A549 (cell line): ENCODE measurements around the gene CYSLTR2. TPM values are rescaled to one million over a fixed set of nuclear protein-coding genes. Genes with fewer than 3 reads are reported as not detected.

Experiments used
- ATAC-seq, 2 experiments: fragments of 200-7000 bp in 1 of 2; fragments of >200 bp in 1 of 2; cut with Nextera tagmentation in 1 of 2; cut with Tn5 transposase in 1 of 2; 3 replicates each; pipeline versions ENCODE4 v1.8.0 to v1.9.1; 2018 to 2020; ENCODE audit warnings: mild to moderate bottlenecking in 1 of 2, moderate library complexity in 1 of 2
- CTCF ChIA-PET: fragments of 300-600 bp; sonication (Branson Sonifier 250); formaldehyde crosslinking; extraction: SDS; loops from one replicate; lab custom pipeline; 2021; ENCODE audit warnings: antibody characterized with exemption, inconsistent platforms; lab: Yijun Ruan, JAX
- POLR2A ChIA-PET: fragments of 350-600 bp; formaldehyde crosslinking; extraction: SDS; loops from one replicate; lab custom pipeline; 2021; ENCODE audit warnings: antibody characterized with exemption, inconsistent platforms; lab: Yijun Ruan, JAX
- DNase-seq, 2 experiments: peaks; one replicate each; pipeline versions ENCODE4 v3.0.0 to v3.0.0-alpha.2; 2011 to 2016; ENCODE audit warnings: low read depth in 1 of 2, low spot score in 1 of 2
- FAIRE-seq: peaks from 2 replicates; lab custom pipeline; 2011; peaks lifted over from hg19 to GRCh38; lab: Jason Lieb, UNC
- H3K27ac ChIP-seq, 2 experiments: fragments of >200 bp; sonication (Bioruptor Twin); formaldehyde crosslinking; 3 replicates each; pipeline ENCODE4 v1.5.1; 2016 to 2017
- H3K4me1 ChIP-seq: fragments of >200 bp; sonication (Bioruptor Twin); formaldehyde crosslinking; 3 replicates; pipeline ENCODE4 v1.6.1; 2016
- H3K4me2 ChIP-seq: fragments of >200 bp; sonication (Bioruptor Twin); formaldehyde crosslinking; 3 replicates; pipeline ENCODE4 v1.6.1; 2016
- H3K4me3 ChIP-seq: fragments of >200 bp; sonication (Bioruptor Twin); formaldehyde crosslinking; 3 replicates; pipeline ENCODE4 v1.5.1; 2016
- H3K9me3 ChIP-seq: fragments of >200 bp; sonication (Bioruptor Twin); formaldehyde crosslinking; 3 replicates; pipeline ENCODE4 v1.6.1; 2016
- BCL3 ChIP-seq: fragments of >200 bp; sonication (Bioruptor Twin); formaldehyde crosslinking; IDR thresholded peaks from 3 replicates; pipeline ENCODE4 v1.6.1; 2016
- BHLHE40 ChIP-seq: IDR thresholded peaks from 2 replicates; pipeline ENCODE4 v1.6.1; 2012; ENCODE audit warnings: low read depth, low read length, inconsistent platforms
- CBX8 ChIP-seq: fragments of 200-600 bp; sonication (generic); IDR thresholded peaks from 2 replicates; pipeline ENCODE4 v1.6.1; 2016
- CHD2 ChIP-seq: fragments of 150-350 bp; IDR thresholded peaks from 2 replicates; pipeline ENCODE4 v1.6.1; 2014; ENCODE audit warnings: low read length; ENCODE audit not compliant: partially characterized antibody
- EHF ChIP-seq: fragments of 250-450 bp; sonication (Bioruptor Pico); IDR thresholded peaks from 2 replicates; pipeline ENCODE4 v1.5.0; 2020; ENCODE audit warnings: mild to moderate bottlenecking
- EHMT2 ChIP-seq: fragments of 200-600 bp; sonication (generic); IDR thresholded peaks from 2 replicates; pipeline ENCODE4 v1.6.1; 2016; ENCODE audit warnings: antibody characterized with exemption, low read depth, mild to moderate bottlenecking, moderate library complexity
- ELK1 ChIP-seq: fragments of 150-350 bp; IDR thresholded peaks from 2 replicates; pipeline ENCODE4 v1.6.1; 2014; ENCODE audit warnings: low read depth, mild to moderate bottlenecking, low read length
- EP300 ChIP-seq, 2 experiments: fragments of >200 bp; sonication (Bioruptor Twin); formaldehyde crosslinking; IDR thresholded peaks; 2 replicates in 1 of 2; 3 replicates in 1 of 2; pipeline ENCODE4 v1.6.1; 2016 to 2017
- FOSB ChIP-seq: fragments of 250-450 bp; sonication (Bioruptor Pico); IDR thresholded peaks from 2 replicates; pipeline ENCODE4 v1.5.0; 2020; ENCODE audit warnings: mild to moderate bottlenecking, moderate library complexity
- GATA3 ChIP-seq: IDR thresholded peaks from 2 replicates; pipeline ENCODE4 v1.6.1; 2012; ENCODE audit warnings: borderline replicate concordance
- HDAC2 ChIP-seq: fragments of 200-600 bp; sonication (generic); IDR thresholded peaks from 2 replicates; pipeline ENCODE4 v1.6.1; 2016
- HES2 ChIP-seq: fragments of >200 bp; sonication (Bioruptor Twin); formaldehyde crosslinking; IDR thresholded peaks from 2 replicates; pipeline ENCODE4 v1.6.1; 2016
- HOXA7 ChIP-seq: fragments of 250-450 bp; sonication (Bioruptor Pico); IDR thresholded peaks from 2 replicates; pipeline ENCODE4 v1.5.0; 2020; ENCODE audit warnings: mild to moderate bottlenecking, moderate library complexity
- HOXB13 ChIP-seq: fragments of 250-450 bp; sonication (Bioruptor Pico); IDR thresholded peaks from 2 replicates; pipeline ENCODE4 v1.5.0; 2020; ENCODE audit warnings: low read depth, mild to moderate bottlenecking, moderate library complexity
- HOXB5 ChIP-seq: fragments of 250-450 bp; sonication (Bioruptor Pico); IDR thresholded peaks from 2 replicates; pipeline ENCODE4 v1.5.0; 2020; ENCODE audit warnings: mild to moderate bottlenecking, moderate library complexity
- JUN ChIP-seq, 2 experiments: fragments of >200 bp; sonication (Bioruptor Twin); formaldehyde crosslinking; IDR thresholded peaks; 2 replicates in 1 of 2; 3 replicates in 1 of 2; pipeline ENCODE4 v1.6.1; 2016 to 2017
- JUNB ChIP-seq: fragments of >200 bp; sonication (Bioruptor Twin); formaldehyde crosslinking; IDR thresholded peaks from 2 replicates; pipeline ENCODE4 v1.6.1; 2016
- MAFK ChIP-seq: fragments of 450-650 bp; IDR thresholded peaks from 2 replicates; pipeline ENCODE4 v1.6.1; 2014; ENCODE audit not compliant: partially characterized antibody
- MAX ChIP-seq: IDR thresholded peaks from 2 replicates; pipeline ENCODE4 v1.6.1; 2012
- MAZ ChIP-seq: fragments of 150-350 bp; IDR thresholded peaks from 2 replicates; pipeline ENCODE4 v1.6.1; 2014; ENCODE audit warnings: antibody characterized with exemption, low read depth, low read length, borderline replicate concordance
- MYC ChIP-seq: IDR thresholded peaks from 2 replicates; pipeline ENCODE4 v1.6.1; 2012; ENCODE audit warnings: mild to moderate bottlenecking, inconsistent platforms, low read length, improper control_type of control experiment, borderline replicate concordance
- NPAS2 ChIP-seq: fragments of 250-450 bp; sonication (Bioruptor Pico); IDR thresholded peaks from 2 replicates; pipeline ENCODE4 v1.8.0; 2022; ENCODE audit warnings: mild to moderate bottlenecking, moderate library complexity, borderline replicate concordance
- NR3C1 ChIP-seq: fragments of >200 bp; sonication (Bioruptor Twin); formaldehyde crosslinking; IDR thresholded peaks from 3 replicates; pipeline ENCODE4 v1.6.1; 2017
- RARB ChIP-seq: fragments of 250-450 bp; sonication (Bioruptor Pico); IDR thresholded peaks from 2 replicates; pipeline ENCODE4 v1.8.0; 2021; ENCODE audit warnings: mild to moderate bottlenecking, moderate library complexity
- RCOR1 ChIP-seq: fragments of 150-350 bp; IDR thresholded peaks from 2 replicates; pipeline ENCODE4 v1.6.1; 2014; ENCODE audit warnings: antibody characterized with exemption, low read length, low read depth
- SREBF2 ChIP-seq: fragments of 450-650 bp; IDR thresholded peaks from 2 replicates; pipeline ENCODE4 v1.6.1; 2014; ENCODE audit warnings: mild to moderate bottlenecking, moderate library complexity
- TFCP2L1 ChIP-seq: fragments of 250-450 bp; sonication (Bioruptor Pico); IDR thresholded peaks from 2 replicates; pipeline ENCODE4 v1.5.0; 2021; ENCODE audit warnings: mild to moderate bottlenecking
- TP53 ChIP-seq: fragments of 250-450 bp; sonication (Bioruptor Pico); IDR thresholded peaks from 2 replicates; pipeline ENCODE4 v1.5.0; 2021; ENCODE audit warnings: mild to moderate bottlenecking, moderate library complexity
- ZC3H11A ChIP-seq: fragments of 450-650 bp; IDR thresholded peaks from 2 replicates; pipeline ENCODE4 v1.6.1; 2014; ENCODE audit warnings: antibody characterized with exemption, mild to moderate bottlenecking
- ZNF302 ChIP-seq: fragments of 250-450 bp; sonication (Bioruptor Pico); IDR thresholded peaks from 2 replicates; pipeline ENCODE4 v1.9.0; 2021; ENCODE audit warnings: inconsistent platforms, mild to moderate bottlenecking, moderate library complexity
- WGBS: methylation state at CpG from one replicate; pipeline ENCODE4 v1.1.6; 2017; ENCODE audit errors: missing lambda C conversion rate; 5-methylcytosine and 5-hydroxymethylcytosine counted together
- polyA plus RNA-seq, 4 experiments: library from polyadenylated mRNA; depleted of rRNA in 3 of 4; stranded (reverse); fragments of >200 nt; fragmentation: RNase III in 1 of 4; extraction: RNeasy Plus Mini Kit Qiagen cat#74134 plus additional on column Dnase treatment in 1 of 4; gene quantifications; 2 replicates in 3 of 4; 3 replicates in 1 of 4; pipeline ENCODE4 v1.2.3, GENCODE V29; 2011 to 2017

CYSLTR2 gene
- polyA plus RNA-seq, 2 of the 4 experiments (the other 2 are of a cell fraction): not detected

- no peak for FAIRE-seq
- WGBS: 61% methylated on average over 5 of the region's 5 CpGs
- Histone ChIP-seq H3K4me3 (no peak overlapping the region), H3K9me3 (no peaks in the 10 kb centered on the region), H3K27ac (no peak overlapping the region), H3K4me1 (no peaks in the 10 kb centered on the region), H3K4me2 (no peak overlapping the region)
- CTCF ChIA-PET: interaction anchor here (1.3 to 1.9 kb wide), 3 partner anchors 16 to 138 kb away, joined by 3 to 7 read pairs (median 4); no protein-coding TSS in a partner anchor
- POLR2A ChIA-PET: no interaction called here
- no peak for ATAC-seq
- DNase-seq: no peak
- TF ChIP-seq HOXB5 (CRISPR knock-in tag): no peak
- TF ChIP-seq TP53: no peak
Observed at GRCh38 chr13:48733739-48734335, 80.1 kb downstream of the CYSLTR2 start.

- Histone ChIP-seq H3K9me3 (no peaks in the 10 kb centered on the region), H3K4me2 (no peak overlapping the region), H3K27ac (no peak overlapping the region), H3K4me1 (no peaks in the 10 kb centered on the region), H3K4me3 (no peak overlapping the region)
- ChIA-PET CTCF (interaction anchor here (1.9 kb wide), 1 partner anchor 14 kb away, joined by 7 read pairs; no protein-coding TSS in a partner anchor), POLR2A (no interaction called here)
- no peak for FAIRE-seq
- WGBS: 0% methylated on average over 3 of the region's 3 CpGs
- no peak for ATAC-seq
- DNase-seq: no peak
- TF ChIP-seq MYC (no peak), TP53 (no peak)
Observed at GRCh38 chr13:48735571-48735970, 81.8 kb downstream of the CYSLTR2 start.

- H3K9me3 ChIP-seq: no peaks in the 10 kb centered on the region
- H3K4me1 ChIP-seq: no peaks in the 10 kb centered on the region
- 50% methylated on average over 1 of the region's 1 CpG for WGBS
- H3K4me2 ChIP-seq: no peak overlapping the region
- ChIA-PET CTCF (interaction anchor here (1.5 kb wide), 1 partner anchor 31 kb away, joined by 3 read pairs; no protein-coding TSS in a partner anchor), POLR2A (no interaction called here)
- no peak for FAIRE-seq
- TF ChIP-seq NPAS2 (CRISPR knock-in tag): no peak
- no peak for TF ChIP-seq MAFK
- TF ChIP-seq HOXA7 (CRISPR knock-in tag): no peak
- TF ChIP-seq HES2: no peak
- TF ChIP-seq HOXB13 (CRISPR knock-in tag): no peak
- no peak for TF ChIP-seq BCL3
- no peak for TF ChIP-seq MAX
- no peak for TF ChIP-seq CBX8
- no peak for TF ChIP-seq BHLHE40
- TF ChIP-seq TFCP2L1: no peak
- TF ChIP-seq GATA3: no peak
- no peak for TF ChIP-seq EHF (CRISPR knock-in tag)
- TF ChIP-seq ZNF302 (CRISPR knock-in tag): no peak
- no peak for TF ChIP-seq FOSB
- TF ChIP-seq MAZ: no peak
- no peak for TF ChIP-seq ZC3H11A
- TF ChIP-seq JUN (IDR thresholded peaks at IDR 0.05): no peak
- TF ChIP-seq, all 56 proteins: peak for 0
- H3K27ac ChIP-seq: no peak overlapping the region
- no peak overlapping the region for H3K4me3 ChIP-seq
- ATAC-seq: no peak
- DNase-seq: no peak
Observed at GRCh38 chr13:48737689-48738088, 84.0 kb downstream of the CYSLTR2 start.

- Histone ChIP-seq H3K4me2 (no peak overlapping the region), H3K9me3 (no peaks in the 10 kb centered on the region), H3K4me1 (no peaks in the 10 kb centered on the region), H3K27ac (no peak overlapping the region), H3K4me3 (no peak overlapping the region)
- no peak for ATAC-seq
- WGBS: 46% methylated on average over 6 of the region's 6 CpGs
- ChIA-PET POLR2A (no interaction called here), CTCF (interaction anchor here (0.8 to 1.5 kb wide), 2 partner anchors 30 to 31 kb away, joined by 3 read pairs; no protein-coding TSS in a partner anchor)
- DNase-seq: no peak
- no peak for FAIRE-seq
- no peak for TF ChIP-seq HOXB13 (CRISPR knock-in tag)
- no peak for TF ChIP-seq HDAC2
- TF ChIP-seq SREBF2: no peak
- TF ChIP-seq RARB (CRISPR knock-in tag): no peak
- no peak for TF ChIP-seq JUNB
- no peak for TF ChIP-seq NR3C1
- TF ChIP-seq MYC: no peak
- TF ChIP-seq EHMT2: no peak
- no peak for TF ChIP-seq RCOR1
- TF ChIP-seq MAX: no peak
- no peak for TF ChIP-seq MAFK
- TF ChIP-seq EP300 (IDR thresholded peaks at IDR 0.05): no peak
- TF ChIP-seq ELK1: no peak
- no peak for TF ChIP-seq CHD2
Observed at GRCh38 chr13:48738311-48738710, 84.6 kb downstream of the CYSLTR2 start.
